ENCODE results near the gene SKI.

Gene SKI

GRCh38 chr1:2210786-2211185, 17.3 kb upstream of the SKI start:
- no peak for DNase-seq

- DNase-seq: no peak
These were observed 15.9 kb upstream of the SKI start for GRCh38 chr1:2212274-2212531.

GRCh38 chr1:2212532-2213491, 15.3 kb upstream of the SKI start:
- peak; percentile 54 for DNase-seq

GRCh38 chr1:2213576-2214505, 14.3 kb upstream of the SKI start:
- no peak for DNase-seq

DNA sequence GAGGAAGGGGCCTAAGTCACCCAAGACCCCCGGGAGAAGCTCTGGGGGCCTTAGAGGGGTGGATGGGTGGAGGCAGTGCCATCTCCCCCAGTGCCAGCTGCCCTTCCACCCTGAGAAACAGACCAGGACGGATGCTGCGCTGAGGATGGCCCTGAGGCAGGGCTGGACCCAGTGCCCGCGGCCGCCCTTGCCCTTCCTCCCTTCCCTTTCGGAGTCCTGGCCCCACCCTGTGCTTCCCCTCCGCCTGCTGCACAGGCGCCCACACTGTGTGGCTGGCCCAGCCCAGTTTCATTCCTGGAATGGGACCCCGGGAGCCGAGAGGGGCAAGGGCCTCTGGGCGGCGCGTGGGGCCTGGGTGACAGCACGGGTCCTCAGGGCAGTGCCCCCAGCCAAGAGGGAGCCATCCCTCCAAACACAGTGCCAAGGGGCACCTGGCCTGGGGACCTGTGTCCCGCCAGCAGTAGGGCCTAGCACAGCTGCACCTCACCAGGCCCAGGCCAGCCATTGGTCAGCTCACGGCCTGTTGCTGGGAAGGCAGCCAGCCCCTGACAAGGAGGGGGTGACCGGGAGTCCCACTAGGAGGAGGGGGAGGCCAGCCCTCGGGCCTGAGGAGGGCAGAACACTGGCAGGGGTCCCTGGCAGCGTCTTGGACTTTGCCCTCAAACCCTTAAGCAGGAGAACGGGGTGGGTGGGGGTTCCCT, 13.4 kb upstream of the SKI start:
- DNase-seq: no peak

- DNase-seq: no peak
These were observed 12.8 kb upstream of the SKI start for GRCh38 chr1:2215329-2215728.

DNA sequence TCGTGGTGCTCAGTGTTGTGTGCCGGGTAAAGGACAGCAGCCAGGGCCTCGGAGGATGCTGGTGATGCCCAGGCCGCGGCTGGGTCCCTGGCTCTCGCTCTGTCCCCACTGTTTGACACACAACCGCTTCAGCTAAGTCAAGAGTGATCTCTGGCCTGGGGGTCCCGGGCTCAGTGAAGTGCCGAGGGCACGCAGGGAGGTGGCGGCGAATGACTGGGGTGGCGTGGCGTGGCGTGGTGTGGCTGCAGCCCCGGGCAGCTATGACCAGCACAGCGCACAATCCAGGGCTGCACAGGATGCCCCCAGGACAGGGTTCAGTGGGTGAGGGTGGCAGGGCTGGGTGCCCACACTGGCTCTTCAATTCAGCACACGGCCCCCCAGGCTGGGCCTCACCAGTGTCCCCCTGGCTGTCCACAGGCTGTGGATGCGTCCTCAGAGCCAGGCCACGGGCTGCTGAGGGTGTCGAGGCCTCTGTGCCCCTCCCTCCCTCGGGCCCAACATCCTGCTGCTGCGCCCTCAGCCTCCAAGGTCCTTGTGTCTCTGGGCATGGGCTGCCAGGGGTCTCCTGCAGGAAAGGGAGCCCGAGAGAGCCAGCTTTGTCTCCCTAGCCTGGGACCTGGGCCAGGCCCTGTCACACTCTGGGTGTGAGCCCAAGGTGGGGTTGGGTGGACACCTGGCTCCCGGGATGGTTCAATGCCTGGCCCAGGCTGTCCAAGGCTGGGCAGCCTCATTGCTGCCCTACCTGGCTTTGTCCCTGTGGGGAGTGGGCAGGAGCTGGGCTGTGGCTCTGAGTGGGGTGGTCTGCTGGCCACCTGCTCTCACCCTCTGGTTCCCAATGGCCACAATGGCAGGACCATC, 12.0 kb upstream of the SKI start:
- DNase-seq: no peak

DNA sequence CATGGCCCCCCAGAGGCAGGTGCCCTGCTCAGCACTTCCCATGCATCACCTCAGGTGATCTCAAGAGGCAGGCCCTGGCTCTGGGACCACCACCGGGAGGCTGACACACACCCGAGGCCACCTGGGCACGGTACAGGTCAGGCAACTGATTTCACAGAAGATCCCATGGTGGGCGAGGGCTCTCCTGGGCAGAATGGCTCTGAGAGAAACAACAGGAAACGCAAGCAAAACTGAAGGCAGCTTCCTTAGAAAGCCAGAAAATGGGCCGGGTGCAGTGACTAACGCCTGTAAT, 11.4 kb upstream of the SKI start:
- DNase-seq: no peak

DNA sequence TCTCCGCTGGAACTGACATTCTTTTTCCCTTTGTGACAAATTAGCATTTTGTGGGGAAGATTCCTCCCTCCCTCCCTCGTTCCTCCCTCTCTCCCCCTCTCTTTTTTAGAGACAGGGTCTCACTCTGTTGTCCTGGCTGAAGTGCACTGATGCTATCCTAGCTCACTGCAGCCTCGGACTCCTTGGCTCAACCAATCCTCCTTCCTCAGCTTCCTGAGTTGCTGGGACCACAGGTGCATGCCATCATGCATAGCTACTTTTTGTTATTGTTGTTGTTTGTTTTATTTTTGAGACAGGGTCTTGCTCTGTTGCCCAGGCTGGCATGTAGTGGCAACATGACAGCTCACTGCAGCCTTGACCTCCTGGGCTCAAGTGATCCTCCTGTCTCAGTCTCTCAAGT, 6.8 kb upstream of the SKI start:
- DNase-seq: no peak

DNA sequence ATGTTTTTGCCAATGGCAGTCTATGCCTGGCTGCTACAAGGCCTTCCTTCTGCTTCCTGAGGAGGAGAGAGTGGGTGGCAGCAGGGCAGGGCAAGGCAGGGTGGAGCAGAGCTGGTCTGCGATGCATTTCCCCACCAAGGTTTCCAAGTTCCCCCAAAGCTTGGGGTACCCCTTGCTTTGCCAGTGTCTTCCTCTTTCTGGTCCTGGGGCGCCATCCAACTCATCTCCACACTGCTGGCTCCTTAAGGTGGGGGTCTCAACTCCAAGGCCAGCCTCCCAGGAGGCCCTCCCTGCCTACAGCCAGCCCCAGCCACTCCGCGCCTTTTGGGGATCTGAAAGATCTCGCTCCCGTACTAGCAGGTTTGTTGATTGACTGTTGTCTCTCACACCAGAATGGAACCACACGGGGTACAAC, 3.9 kb upstream of the SKI start:
- DNase-seq: no peak

- DNase-seq: no peak
These were observed 3.3 kb upstream of the SKI start for GRCh38 chr1:2224631-2225428.

DNA sequence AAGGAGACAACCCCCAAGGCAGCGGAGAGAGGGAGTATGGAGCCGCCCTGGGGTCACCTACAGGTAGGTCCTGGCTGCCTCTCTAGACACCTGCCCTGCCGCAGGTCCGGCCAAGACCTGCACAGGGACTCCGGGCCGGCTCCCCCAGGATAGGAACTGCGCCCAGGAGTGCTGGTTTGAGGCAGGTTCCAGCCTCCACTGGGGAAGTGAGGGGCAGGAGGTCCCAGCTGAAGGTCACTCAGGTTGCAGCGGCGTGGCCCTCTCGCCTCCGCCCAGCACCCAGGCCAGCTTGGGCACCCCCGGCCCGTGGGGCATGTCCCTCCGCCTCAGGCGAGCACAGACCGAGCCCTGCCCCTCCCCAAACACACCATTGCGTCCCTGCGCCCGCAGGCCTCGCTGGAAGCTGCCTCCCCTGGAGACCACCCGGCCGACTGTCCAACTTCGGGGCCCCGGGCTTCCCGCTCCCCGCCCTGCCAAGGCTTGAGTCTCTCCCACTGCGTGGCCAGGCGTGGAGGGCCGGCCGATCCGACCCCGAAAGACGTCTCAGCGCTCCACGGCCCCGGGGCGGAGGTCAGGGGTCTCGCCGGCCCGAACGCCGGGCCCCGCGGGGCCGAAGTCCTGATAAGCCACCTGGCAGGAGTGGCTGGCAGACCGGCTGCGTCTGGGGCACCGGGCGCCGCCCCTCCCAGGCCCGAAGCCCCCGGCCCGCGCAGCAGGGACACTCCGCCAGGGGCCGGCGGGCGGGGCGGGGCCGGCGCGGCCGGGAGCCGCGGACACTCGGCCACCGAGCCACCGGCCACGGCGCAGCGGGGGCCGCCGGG, 1.4 kb upstream of the SKI start:
- no peak for DNase-seq

- DNase-seq: peak; percentile 98
These were observed 568 bp upstream of the SKI start for GRCh38 chr1:2227346-2228156.

DNA sequence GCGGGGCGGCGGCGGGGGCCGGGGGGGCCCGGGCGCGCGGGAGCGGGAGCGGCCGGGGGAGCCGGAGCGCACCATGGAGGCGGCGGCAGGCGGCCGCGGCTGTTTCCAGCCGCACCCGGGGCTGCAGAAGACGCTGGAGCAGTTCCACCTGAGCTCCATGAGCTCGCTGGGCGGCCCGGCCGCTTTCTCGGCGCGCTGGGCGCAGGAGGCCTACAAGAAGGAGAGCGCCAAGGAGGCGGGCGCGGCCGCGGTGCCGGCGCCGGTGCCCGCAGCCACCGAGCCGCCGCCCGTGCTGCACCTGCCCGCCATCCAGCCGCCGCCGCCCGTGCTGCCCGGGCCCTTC, 546 bp downstream of the SKI start:
- peak; percentile 39 for DNase-seq

- peak; percentile 78 for DNase-seq
These were observed 1.1 kb downstream of the SKI start for GRCh38 chr1:2229037-2229864.

- DNase-seq: peak; percentile 33
These were observed 2.0 kb downstream of the SKI start for GRCh38 chr1:2229911-2230731.

GRCh38 chr1:2230781-2231531, 2.8 kb downstream of the SKI start:
- DNase-seq: peak; percentile 49
